Suprapubic skin (tissue), 4 donors: ENCODE results near the gene RASAL1.

Experiments
- CTCF ChIP-seq, 2 donors: fragments of 200-600 bp in 1 of 2; fragments of 450-650 bp in 1 of 2; sonication (generic) in 1 of 2; IDR thresholded peaks; one replicate each; pipeline ENCODE4 v1.5.1; 2016 to 2019; ENCODE audit warnings: antibody characterized with exemption in 2 of 2, mild to moderate bottlenecking in 1 of 2, moderate library complexity in 1 of 2
- EP300 ChIP-seq: sonication (generic); formaldehyde crosslinking; IDR thresholded peaks from one replicate; pipeline ENCODE4 v1.6.1; 2017; ENCODE audit warnings: antibody characterized with exemption
- POLR2A ChIP-seq, 2 donors: fragments of 450-650 bp; IDR thresholded peaks; one replicate each; pipeline ENCODE4 v1.6.1; 2017; ENCODE audit warnings: antibody characterized with exemption in 2 of 2, mild to moderate bottlenecking in 2 of 2, moderate library complexity in 2 of 2
- POLR2AphosphoS5 ChIP-seq, 3 donors: sonication (generic); formaldehyde crosslinking; IDR thresholded peaks; one replicate each; pipeline ENCODE4 v1.6.1; 2017; ENCODE audit warnings: antibody characterized with exemption in 3 of 3

DNA sequence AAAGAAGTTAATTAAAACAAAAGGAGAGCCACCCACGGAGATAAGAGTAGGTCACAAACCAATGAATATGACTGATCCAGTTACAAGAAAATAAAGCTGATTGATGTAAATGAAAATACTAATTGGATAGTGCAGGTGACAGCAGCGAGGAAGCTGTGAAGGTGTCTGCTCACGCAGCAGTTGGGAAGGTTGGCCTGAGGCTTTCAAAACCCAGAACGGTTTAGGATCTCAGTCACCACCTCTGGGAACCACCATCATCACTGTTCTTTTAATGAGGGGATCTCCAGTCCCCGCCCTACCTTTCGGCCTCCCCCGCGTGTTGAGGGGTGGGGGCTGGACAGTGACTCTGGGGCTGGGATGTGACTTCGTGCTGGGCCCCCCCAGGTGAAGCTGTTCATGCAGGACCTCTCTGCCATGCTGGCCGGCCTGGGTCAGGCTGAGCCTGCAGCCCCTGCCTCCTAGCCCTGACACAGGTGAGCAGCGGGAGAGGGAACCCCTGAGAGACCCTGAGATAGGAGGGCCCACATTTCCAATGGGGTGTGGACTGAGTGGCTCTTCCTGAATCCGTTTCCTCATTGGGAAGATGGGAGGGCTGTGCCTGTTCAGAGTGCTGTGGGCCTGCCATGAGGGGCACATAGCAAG lies 21.8 kb upstream of the RASAL1 start:
- TF ChIP-seq CTCF (IDR thresholded peaks at IDR 0.05) (no peak), POLR2A (IDR thresholded peaks at IDR 0.05) (no peak), POLR2AphosphoS5 (IDR thresholded peaks at IDR 0.05) (no peak), EP300 (no peak)
